Tibial artery (tissue), 4 donors: ENCODE measurements around the gene BAIAP3.
A peak's percentile ranks its signal among the peaks of the same experiment; 100 is the strongest.

ENCODE experiments used
- DNase-seq, 2 donors: peaks; one replicate each; pipeline ENCODE4 v3.0.0-alpha.2; 2019
- H3K27ac ChIP-seq, 2 donors: fragments of 200-600 bp; sonication (generic) in 1 of 2; 1 replicate in 1 of 2; 2 replicates in 1 of 2; pipeline ENCODE4 v1.5.1; 2018 to 2019; ENCODE audit warnings: mild to moderate bottlenecking in 1 of 2
- H3K27me3 ChIP-seq, 2 donors: fragments of 200-600 bp; sonication (generic) in 1 of 2; one replicate each; pipeline versions ENCODE4 v1.5.1 to v1.6.0; 2016 to 2019
- H3K36me3 ChIP-seq, 3 donors: fragments of 200-600 bp; sonication (generic) in 2 of 3; one replicate each; pipeline ENCODE4 v1.5.1; 2016 to 2019; ENCODE audit warnings: mild to moderate bottlenecking in 2 of 3
- H3K4me1 ChIP-seq, 4 donors: fragments of 200-600 bp; sonication (generic) in 2 of 4; 1 replicate in 3 of 4; 2 replicates in 1 of 4; pipeline ENCODE4 v1.5.1; 2016 to 2019
- H3K4me3 ChIP-seq, 2 donors: fragments of 200-600 bp; sonication (generic) in 1 of 2; 1 replicate in 1 of 2; 2 replicates in 1 of 2; pipeline ENCODE4 v1.5.1; 2018 to 2019; ENCODE audit warnings: mild to moderate bottlenecking in 2 of 2
- H3K9me3 ChIP-seq, 3 donors: fragments of 200-600 bp; sonication (generic) in 1 of 3; one replicate each; pipeline ENCODE4 v1.5.1; 2016 to 2019
- CTCF ChIP-seq, 2 experiments: fragments of 200-600 bp in 1 of 2; fragments of 450-650 bp in 1 of 2; IDR thresholded peaks; one replicate each; pipeline ENCODE4 v1.5.1; 2017 to 2019; ENCODE audit warnings: antibody characterized with exemption in 2 of 2, mild to moderate bottlenecking in 1 of 2, moderate library complexity in 1 of 2
- intact Hi-C: fragments of 100-400 bp; cut with DNase I; formaldehyde crosslinking; loops from one replicate; pipeline ENCODE4 v1.15.0; 2023; ENCODE audit warnings: low total_unique reads

The BAIAP3 gene

GRCh38 chr16:1361685-1362360 is 28.4 kb downstream of the BAIAP3 start:
- H3K27ac ChIP-seq: no peak overlapping the region
- H3K36me3 ChIP-seq: peaks cover 25 to 87% (median 59%) of the 10 kb centered on the region in 3 donors
- TF ChIP-seq CTCF (IDR thresholded peaks at IDR 0.05): no peak
- no peaks in the 10 kb centered on the region for H3K9me3 ChIP-seq
- H3K4me3 ChIP-seq: no peak overlapping the region
- intact Hi-C loops: no loop called here
- DNase-seq: no peak
- no peaks in the 10 kb centered on the region for H3K4me1 ChIP-seq
- H3K27me3 ChIP-seq: no peaks in the 10 kb centered on the region

DNA sequence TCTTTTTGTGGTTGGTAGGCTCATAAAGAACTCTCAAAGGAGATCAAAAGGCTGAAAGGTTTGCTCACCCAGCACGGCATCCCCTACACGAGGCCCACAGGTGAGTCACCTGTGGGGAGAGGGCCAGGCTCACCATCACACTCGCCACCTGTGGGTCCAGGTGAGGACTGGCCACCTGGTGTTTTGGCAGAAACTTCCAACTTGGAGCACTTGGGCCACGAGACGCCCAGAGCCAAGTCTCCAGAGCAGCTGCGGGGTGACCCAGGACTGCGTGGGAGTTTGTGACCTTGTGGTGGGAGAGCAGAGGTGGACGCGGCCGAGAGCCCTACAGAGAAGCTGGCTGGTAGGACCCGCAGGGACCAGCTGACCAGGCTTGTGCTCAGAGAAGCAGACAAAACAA is 29.4 kb downstream of the BAIAP3 start:
- Histone ChIP-seq H3K27ac (no peak overlapping the region), H3K27me3 (no peaks in the 10 kb centered on the region), H3K36me3 (peaks cover 27 to 97% (median 68%) of the 10 kb centered on the region in 3 donors), H3K4me3 (no peak overlapping the region), H3K9me3 (no peaks in the 10 kb centered on the region), H3K4me1 (no peaks in the 10 kb centered on the region)
- DNase-seq: no peak
- TF ChIP-seq CTCF (IDR thresholded peaks at IDR 0.05): no peak
- intact Hi-C loops: no loop called here

DNA sequence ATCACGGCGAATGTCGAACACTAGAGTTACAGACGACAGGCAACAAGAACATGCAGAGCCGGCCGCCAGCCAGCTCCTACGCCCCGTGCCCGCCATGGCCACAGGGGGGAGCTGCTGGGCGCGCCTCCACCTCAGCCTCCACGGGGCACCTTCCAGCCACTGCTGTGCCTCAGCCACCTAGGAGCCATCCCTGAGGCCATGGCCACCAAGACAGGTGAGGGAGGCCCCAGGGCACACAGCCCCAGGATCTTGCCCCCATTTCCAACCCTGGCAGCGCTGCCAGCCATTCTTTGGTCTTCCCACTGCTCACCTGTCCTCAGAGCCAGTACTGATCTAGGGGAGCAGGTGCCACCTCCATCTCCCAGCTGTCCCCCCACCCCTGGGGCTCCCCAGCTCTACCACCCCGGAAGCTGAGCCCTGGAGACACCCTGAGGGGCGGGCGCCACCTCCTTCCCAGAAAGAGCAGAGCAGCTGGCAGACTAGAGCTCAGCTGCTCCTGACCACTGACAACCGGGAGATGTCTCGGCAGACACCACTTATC is 30.1 kb downstream of the BAIAP3 start:
- TF ChIP-seq CTCF (IDR thresholded peaks at IDR 0.05): peak; percentile 40 to 58
- Histone ChIP-seq H3K36me3 (peaks cover 27 to 95% (median 71%) of the 10 kb centered on the region in 3 donors), H3K27ac (no peak overlapping the region), H3K27me3 (no peaks in the 10 kb centered on the region), H3K4me1 (no peaks in the 10 kb centered on the region), H3K9me3 (no peaks in the 10 kb centered on the region), H3K4me3 (no peak overlapping the region)
- intact Hi-C loops: no loop called here
- DNase-seq: no peak

DNA sequence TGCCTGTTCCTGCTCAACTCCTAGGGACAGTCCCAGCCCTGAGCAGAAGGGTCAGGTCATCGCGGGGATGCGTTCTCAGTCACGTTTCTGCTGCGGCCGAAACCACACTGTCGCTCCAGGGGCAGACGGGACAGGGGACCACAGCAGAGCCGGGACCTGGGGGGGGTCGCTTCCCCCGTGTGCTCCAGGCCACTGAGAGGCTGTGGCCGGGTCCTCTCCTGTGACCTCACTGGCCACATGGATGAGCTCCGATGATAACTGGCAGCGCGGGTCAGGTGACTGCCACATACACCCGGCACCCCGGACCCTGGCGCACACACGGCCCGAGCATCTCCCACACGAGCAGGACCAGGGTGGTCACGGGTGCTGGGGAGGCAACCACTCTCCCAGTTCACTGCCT is 31.1 kb downstream of the BAIAP3 start:
- Histone ChIP-seq H3K27me3 (no peaks in the 10 kb centered on the region), H3K9me3 (no peaks in the 10 kb centered on the region), H3K4me3 (no peak overlapping the region), H3K4me1 (no peaks in the 10 kb centered on the region), H3K36me3 (peaks cover 27 to 95% (median 75%) of the 10 kb centered on the region in 3 donors), H3K27ac (no peak overlapping the region)
- no peak for DNase-seq
- TF ChIP-seq CTCF (IDR thresholded peaks at IDR 0.05): no peak
- intact Hi-C loops: no loop called here

DNA sequence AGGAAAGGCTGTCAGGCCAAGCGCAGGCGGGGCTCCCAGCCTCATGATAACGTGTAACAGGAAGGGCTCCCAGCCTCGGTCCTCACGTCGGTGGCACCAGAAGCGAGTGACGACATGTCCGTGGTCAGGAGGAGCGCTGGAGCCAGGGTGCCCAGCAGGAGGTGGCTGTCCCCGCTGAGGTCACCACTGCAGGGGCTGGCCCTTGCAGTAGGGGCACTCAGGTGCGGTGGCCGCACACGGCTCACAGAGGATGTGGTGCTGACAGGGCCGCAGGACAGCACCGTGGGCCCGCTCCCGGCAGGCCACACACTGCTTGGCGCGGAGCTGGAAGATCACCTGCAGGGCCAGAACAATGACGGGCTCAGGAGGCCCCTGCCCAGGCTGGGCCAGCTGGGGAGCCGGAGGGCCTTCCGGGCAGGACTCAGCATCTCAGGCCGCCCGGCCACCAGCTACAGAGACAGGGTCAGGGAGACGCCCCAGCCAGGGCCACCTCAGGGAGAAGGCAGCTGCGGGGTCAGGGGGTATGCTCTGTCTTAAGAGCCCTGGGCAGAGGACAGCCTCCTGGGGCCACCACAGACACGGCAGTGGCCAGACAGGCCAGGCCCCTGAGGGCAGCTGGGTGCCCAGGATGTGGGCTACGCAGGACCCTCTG is 32.7 kb downstream of the BAIAP3 start:
- intact Hi-C loops: no loop called here
- no peak overlapping the region for H3K4me3 ChIP-seq
- DNase-seq: no peak
- H3K9me3 ChIP-seq: no peaks in the 10 kb centered on the region
- H3K36me3 ChIP-seq: peaks cover 27 to 96% (median 79%) of the 10 kb centered on the region in 3 donors
- H3K4me1 ChIP-seq: no peaks in the 10 kb centered on the region
- no peak for TF ChIP-seq CTCF (IDR thresholded peaks at IDR 0.05)
- no peaks in the 10 kb centered on the region for H3K27me3 ChIP-seq
- no peak overlapping the region for H3K27ac ChIP-seq
